ENCODE results near the gene CELF1. TPM values are rescaled to one million over a fixed set of nuclear protein-coding genes. Genes with fewer than 3 reads are reported as not detected.

The CELF1 gene
- total RNA-seq, 4 donors from 2014 or later: 69.6 to 151 (median 99.3) TPM

GRCh38 chr11:47451436-47451835 lies 101.5 kb downstream of the CELF1 start:
- no peak for DNase-seq (ENCODE audit: extremely low spot score)
- 87% methylated on average over 4 of the region's 4 CpGs for WGBS
- Histone ChIP-seq H3K27ac (replicated peaks in 1 of 4) (no peak overlapping the region), H3K4me1 (peaks cover 0 to 5% (median 2%) of the 10 kb centered on the region in 4 donors), H3K27me3 (no peaks in the 10 kb centered on the region), H3K9me3 (no peaks in the 10 kb centered on the region), H3K36me3 (no peaks in the 10 kb centered on the region), H3K4me3 (no peak overlapping the region)
- TF ChIP-seq EP300 (IDR thresholded peaks at IDR 0.05): no peak
- TF ChIP-seq CTCF (IDR thresholded peaks at IDR 0.05): no peak
- no peak for TF ChIP-seq POLR2A (IDR thresholded peaks at IDR 0.05; ENCODE audit: low read depth)
- TF ChIP-seq POLR2AphosphoS5 (IDR thresholded peaks at IDR 0.05): no peak
- intact Hi-C loops (cut with DNase I): no loop called here

GRCh38 chr11:47449541-47449940 lies 103.4 kb downstream of the CELF1 start:
- H3K36me3 ChIP-seq: no peaks in the 10 kb centered on the region
- TF ChIP-seq POLR2A (IDR thresholded peaks at IDR 0.05; ENCODE audit: low read depth) (no peak), EP300 (IDR thresholded peaks at IDR 0.05) (no peak), POLR2AphosphoS5 (IDR thresholded peaks at IDR 0.05) (no peak), CTCF (IDR thresholded peaks at IDR 0.05) (no peak)
- intact Hi-C loops (cut with DNase I): no loop called here
- H3K4me3 ChIP-seq: no peak overlapping the region
- DNase-seq (ENCODE audit: extremely low spot score): no peak
- H3K4me1 ChIP-seq: peaks cover 0 to 5% (median 2%) of the 10 kb centered on the region in 4 donors
- no peak overlapping the region for H3K27ac ChIP-seq (replicated peaks in 1 of 4)
- H3K27me3 ChIP-seq: no peaks in the 10 kb centered on the region
- WGBS: 73% methylated on average over 6 of the region's 8 CpGs
- H3K9me3 ChIP-seq: no peaks in the 10 kb centered on the region

GRCh38 chr11:47448566-47449427 lies 104.1 kb downstream of the CELF1 start, which contains the start of gene RAPSN:
Gene RAPSN (minus strand): TSS chr11:47449136. CDS start chr11:47448964, 172 bp downstream.
- H3K36me3 ChIP-seq: no peaks in the 10 kb centered on the region
- WGBS: 84% methylated on average over 9 of the region's 32 CpGs
- no peaks in the 10 kb centered on the region for H3K9me3 ChIP-seq
- no peak within 1 kb of the TSS for H3K4me3 ChIP-seq
- H3K27ac ChIP-seq (replicated peaks in 1 of 4): no peak within 1 kb of the TSS
- no peak for DNase-seq (ENCODE audit: extremely low spot score)
- intact Hi-C loops (cut with DNase I): no loop called here
- TF ChIP-seq EP300 (IDR thresholded peaks at IDR 0.05): no peak
- no peak for TF ChIP-seq CTCF (IDR thresholded peaks at IDR 0.05)
- no peak for TF ChIP-seq POLR2A (IDR thresholded peaks at IDR 0.05; ENCODE audit: low read depth)
- no peak for TF ChIP-seq POLR2AphosphoS5 (IDR thresholded peaks at IDR 0.05)
- H3K27me3 ChIP-seq: no peaks in the 10 kb centered on the region
- peaks cover 0 to 3% (median 0%) of the 10 kb centered on the region in 4 donors for H3K4me1 ChIP-seq

GRCh38 chr11:47447906-47448305 lies 105.0 kb downstream of the CELF1 start:
- no peaks in the 10 kb centered on the region for H3K36me3 ChIP-seq

More at GRCh38 chr11:47447906-47448305, 105.0 kb downstream of the CELF1 start:
- no peak for TF ChIP-seq CTCF (IDR thresholded peaks at IDR 0.05)
- no peak for TF ChIP-seq POLR2A (IDR thresholded peaks at IDR 0.05; ENCODE audit: low read depth)
- TF ChIP-seq POLR2AphosphoS5 (IDR thresholded peaks at IDR 0.05): no peak
- 70% methylated on average over 5 of the region's 12 CpGs for WGBS
- no peaks in the 10 kb centered on the region for H3K9me3 ChIP-seq
- H3K4me3 ChIP-seq: no peak overlapping the region
- H3K4me1 ChIP-seq: peaks cover 0 to 3% (median 0%) of the 10 kb centered on the region in 4 donors
- intact Hi-C loops (cut with DNase I): no loop called here
- H3K27ac ChIP-seq (replicated peaks in 1 of 4): no peak overlapping the region
- DNase-seq (ENCODE audit: extremely low spot score): no peak
- H3K27me3 ChIP-seq: no peaks in the 10 kb centered on the region

Measured in esophagus muscularis mucosa (tissue), 4 donors.